B cell (primary cell): ENCODE measurements around the gene KLHL33.
A peak's percentile ranks its signal among the peaks of the same experiment; 100 is the strongest.

ENCODE experiments used
- EZH2 ChIP-seq: IDR thresholded peaks from 2 replicates; pipeline ENCODE4 v1.6.1; 2012; ENCODE audit warnings: borderline replicate concordance, low read depth, mild to moderate bottlenecking, moderate library complexity, low read length; ENCODE audit not compliant: insufficient read depth, poor library complexity, severe bottlenecking
- TF ChIP-seq, protein P1 (sequence below): fragments of 200-600 bp; IDR thresholded peaks from one replicate; pipeline ENCODE4 v1.8.0; 2022; ENCODE audit warnings: antibody characterized with exemption, mild to moderate bottlenecking

DNA sequence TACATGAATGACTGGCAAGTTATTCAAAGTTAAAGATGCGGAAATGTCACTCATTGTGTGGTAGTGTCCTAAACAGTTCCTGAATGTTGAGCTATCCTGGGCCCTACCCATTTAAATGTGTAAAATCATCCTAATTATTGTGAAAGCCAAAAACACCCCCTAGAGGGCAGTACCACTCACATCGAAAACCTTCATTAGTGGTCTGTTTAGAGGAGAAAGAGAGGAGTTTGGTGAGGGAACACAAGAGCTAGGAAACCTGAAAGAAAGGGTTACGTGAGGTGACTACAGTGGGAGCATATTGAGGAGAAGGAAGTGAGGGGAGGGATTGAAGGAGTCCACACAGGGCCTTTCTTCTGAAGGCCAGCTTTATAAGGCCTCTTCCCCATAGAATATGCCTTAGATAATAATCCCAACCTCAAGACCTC is 20.2 kb downstream of the KLHL33 start:
- TF ChIP-seq, protein P1, sequence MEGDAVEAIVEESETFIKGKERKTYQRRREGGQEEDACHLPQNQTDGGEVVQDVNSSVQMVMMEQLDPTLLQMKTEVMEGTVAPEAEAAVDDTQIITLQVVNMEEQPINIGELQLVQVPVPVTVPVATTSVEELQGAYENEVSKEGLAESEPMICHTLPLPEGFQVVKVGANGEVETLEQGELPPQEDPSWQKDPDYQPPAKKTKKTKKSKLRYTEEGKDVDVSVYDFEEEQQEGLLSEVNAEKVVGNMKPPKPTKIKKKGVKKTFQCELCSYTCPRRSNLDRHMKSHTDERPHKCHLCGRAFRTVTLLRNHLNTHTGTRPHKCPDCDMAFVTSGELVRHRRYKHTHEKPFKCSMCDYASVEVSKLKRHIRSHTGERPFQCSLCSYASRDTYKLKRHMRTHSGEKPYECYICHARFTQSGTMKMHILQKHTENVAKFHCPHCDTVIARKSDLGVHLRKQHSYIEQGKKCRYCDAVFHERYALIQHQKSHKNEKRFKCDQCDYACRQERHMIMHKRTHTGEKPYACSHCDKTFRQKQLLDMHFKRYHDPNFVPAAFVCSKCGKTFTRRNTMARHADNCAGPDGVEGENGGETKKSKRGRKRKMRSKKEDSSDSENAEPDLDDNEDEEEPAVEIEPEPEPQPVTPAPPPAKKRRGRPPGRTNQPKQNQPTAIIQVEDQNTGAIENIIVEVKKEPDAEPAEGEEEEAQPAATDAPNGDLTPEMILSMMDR = peak; percentile 77
- no peak for TF ChIP-seq EZH2
